ENCODE data around the gene PVALB. TPM values are rescaled to one million over a fixed set of nuclear protein-coding genes. Genes with fewer than 3 reads are reported as not detected.

PVALB gene
- polyA plus RNA-seq (2012; ENCODE audit: insufficient read depth, insufficient read length) = not detected

DNA sequence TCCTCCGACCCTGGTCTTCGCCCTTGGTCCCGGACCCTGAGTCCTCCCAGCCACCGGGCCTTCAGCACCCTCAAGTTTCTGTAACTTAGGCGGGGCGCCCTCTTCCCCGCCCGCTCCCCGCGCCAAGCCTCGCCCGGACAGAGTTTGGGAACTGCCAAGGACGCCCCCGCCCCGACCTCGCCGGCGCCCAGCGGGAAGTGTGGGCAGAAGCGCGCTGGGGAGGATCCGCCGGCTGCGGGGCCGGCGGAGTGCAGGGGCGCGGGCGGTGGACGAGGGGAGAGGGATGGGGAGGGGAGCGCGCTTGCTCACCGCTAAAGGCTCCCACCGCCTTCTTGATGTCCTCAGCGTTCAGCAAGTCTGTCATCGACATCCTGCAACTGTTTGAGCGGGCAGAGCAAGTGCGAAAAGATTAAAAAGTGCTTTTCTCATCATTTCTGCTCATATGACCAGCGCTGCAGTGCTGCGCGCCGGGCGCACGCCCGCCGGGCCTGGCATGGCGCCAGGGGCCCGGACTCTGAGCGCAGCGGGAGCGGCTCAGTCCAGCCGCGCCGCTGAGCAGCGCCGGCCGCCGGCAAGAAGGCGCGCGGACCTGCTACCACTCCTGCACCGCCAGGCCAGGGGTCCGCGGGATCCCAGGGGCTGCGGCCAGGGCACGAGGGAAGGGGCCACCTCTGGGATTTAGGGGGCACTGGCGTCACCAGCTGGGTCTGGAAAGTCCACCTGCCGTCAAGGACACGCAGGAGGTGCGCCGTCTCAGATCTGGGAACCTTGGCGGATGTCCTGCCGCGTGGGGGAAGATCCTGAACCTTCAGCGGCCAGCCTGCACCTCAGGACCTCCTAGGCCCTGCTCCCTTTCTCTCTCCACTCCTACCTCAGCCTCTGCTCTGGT lies at the start of gene PVALB:
TSS of gene PVALB (minus strand) at position 400 of the 889 bp plus-strand sequence. CDS start at position 370, 30 bp downstream.
- DNase-seq (ENCODE audit: low read depth, low spot score) = no peak
- H3K4me3 ChIP-seq (ENCODE audit: low read length) = no peak within 1 kb of the TSS

DNA sequence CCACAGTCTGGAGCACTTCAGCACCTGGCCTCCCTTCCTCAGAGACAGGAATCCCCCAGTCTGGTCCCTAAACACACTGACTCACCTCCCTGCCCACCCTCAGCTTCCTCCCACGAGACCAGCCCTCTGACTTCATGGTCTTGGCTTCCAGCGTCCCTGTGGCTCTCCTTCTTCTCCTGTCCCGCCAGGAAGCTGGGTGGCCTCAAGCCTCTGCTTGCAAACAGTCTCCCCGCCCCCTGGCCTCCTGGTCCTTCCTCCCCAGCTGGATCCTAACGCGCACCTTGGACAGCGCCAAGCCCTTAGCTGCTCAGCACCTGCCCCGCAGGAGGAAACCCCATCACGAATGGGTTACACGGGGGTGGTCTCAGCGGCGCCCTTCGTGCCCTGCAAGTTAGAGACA lies 48.5 kb upstream of the PVALB start:
- no peak for DNase-seq (ENCODE audit: low read depth, low spot score)
- no peak overlapping the region for H3K4me3 ChIP-seq (ENCODE audit: low read length)

- no peak overlapping the region for H3K4me3 ChIP-seq (ENCODE audit: low read length)
- no peak for DNase-seq (ENCODE audit: low read depth, low spot score)
These were observed 47.8 kb upstream of the PVALB start for GRCh38 chr22:36864454-36865215.

- H3K4me3 ChIP-seq (ENCODE audit: low read length) = no peak overlapping the region
- no peak for DNase-seq (ENCODE audit: low read depth, low spot score)
These were observed 47.1 kb upstream of the PVALB start for GRCh38 chr22:36863979-36864378.

GRCh38 chr22:36863281-36863680 lies 46.4 kb upstream of the PVALB start:
- H3K4me3 ChIP-seq (ENCODE audit: low read length) = no peak overlapping the region

DNA sequence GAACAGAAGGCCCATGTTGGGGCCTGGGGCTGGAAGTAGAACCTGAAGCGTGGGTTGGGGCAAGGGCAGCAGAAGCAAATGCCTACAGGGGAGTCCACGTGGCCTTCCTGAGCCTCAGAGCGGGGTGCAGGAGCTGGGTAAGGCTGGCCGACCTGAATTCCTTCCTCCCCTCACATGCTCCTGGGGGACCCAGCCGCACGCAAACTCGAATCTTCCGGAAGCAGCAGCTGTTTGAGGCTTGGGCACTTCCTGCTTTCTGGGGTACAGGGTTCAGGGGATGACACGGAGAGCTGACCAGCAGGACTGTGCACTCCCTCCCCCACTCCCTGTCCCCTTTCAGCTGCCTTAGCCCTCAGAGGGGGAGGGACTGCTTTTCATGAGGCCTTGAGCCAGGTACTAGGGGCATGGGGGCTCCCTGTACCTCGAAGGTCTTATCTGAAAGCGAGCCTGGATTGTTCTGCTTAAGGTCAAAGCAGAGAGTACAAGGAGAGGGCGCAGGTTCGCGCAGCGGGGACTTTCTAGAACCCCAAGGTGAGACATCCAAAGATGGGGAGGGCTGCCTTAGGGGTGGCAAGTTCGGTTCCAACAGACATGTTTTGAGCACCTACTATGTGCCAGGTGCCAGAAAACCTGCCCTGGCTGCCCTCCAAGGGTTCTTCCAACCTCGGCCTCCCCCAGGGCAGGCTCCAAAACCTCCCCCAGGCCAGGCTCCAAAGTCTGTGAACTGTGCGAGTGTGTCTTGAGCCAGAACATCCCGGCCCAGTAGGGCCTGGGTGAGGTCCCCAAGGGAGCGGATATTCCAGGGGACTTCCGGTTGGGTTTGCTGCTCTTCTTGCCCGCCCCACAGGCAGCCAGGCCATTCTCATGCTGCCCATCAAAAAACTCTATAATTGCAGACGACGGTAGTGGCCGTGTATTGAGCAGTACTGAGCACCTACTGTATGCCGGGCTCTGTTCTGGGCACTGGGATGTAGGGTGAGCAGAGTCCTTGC lies 45.7 kb upstream of the PVALB start:
- H3K4me3 ChIP-seq (ENCODE audit: low read length) = no peak overlapping the region
- no peak for DNase-seq (ENCODE audit: low read depth, low spot score)

More at GRCh38 chr22:36863281-36863680, 46.4 kb upstream of the PVALB start:
- DNase-seq (ENCODE audit: low read depth, low spot score) = no peak

DNA sequence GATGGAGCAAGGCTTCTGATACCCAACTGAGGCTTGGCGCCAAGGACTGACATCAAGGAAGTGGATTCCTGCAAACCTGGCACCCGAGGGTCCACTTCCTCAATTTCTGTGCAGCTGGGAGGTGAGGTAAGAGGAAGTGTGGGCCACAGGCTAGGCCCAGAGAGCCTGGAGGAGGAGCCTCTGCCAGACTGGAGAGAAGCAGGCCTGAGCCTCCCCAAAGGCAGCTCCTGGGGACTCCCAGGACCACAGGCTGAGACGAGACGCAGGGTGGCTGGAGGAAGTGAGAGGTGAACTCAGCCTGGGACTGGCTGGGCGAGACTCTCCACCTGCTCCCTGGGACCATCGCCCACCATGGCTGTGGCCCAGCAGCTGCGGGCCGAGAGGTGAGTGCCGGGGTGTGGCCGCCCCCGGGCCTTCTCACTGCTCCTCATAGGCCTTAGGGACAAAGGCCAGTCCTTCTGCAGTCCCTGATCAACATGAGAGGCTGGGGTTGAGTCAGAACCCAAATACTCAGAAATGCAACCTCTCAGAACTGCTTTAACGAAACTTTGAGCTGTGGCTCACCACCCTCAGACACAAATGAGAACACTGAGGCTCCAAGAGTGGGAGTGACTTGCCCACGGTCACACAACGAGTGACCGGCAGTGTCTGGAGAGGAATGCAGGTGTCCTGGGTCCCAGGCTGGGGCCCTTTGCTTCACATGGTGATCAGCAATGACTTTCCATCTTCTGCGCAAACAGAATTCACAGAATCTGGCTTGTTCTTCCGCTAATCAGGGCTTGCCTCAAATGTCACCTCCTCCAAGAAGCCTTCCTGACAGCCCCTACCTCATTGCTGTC lies 44.2 kb upstream of the PVALB start, which contains the start of gene NCF4:
TSS of gene NCF4 (plus strand) at position 186 of the 839 bp plus-strand sequence. CDS start at position 352, 166 bp downstream.
- DNase-seq (ENCODE audit: low read depth, low spot score) = peak; percentile 19

GRCh38 chr22:36860438-36860820 lies 43.6 kb upstream of the PVALB start:
- no peak overlapping the region for H3K4me3 ChIP-seq (ENCODE audit: low read length)

More for the DNA sequence above, 44.2 kb upstream of the PVALB start, which contains the start of gene NCF4:
- no peak within 1 kb of the TSS for H3K4me3 ChIP-seq (ENCODE audit: low read length)

GRCh38 chr22:36860017-36860416 lies 43.2 kb upstream of the PVALB start:
- no peak overlapping the region for H3K4me3 ChIP-seq (ENCODE audit: low read length)
- DNase-seq (ENCODE audit: low read depth, low spot score) = no peak

More at GRCh38 chr22:36860438-36860820, 43.6 kb upstream of the PVALB start:
- no peak for DNase-seq (ENCODE audit: low read depth, low spot score)

GRCh38 chr22:36858966-36859365 lies 42.1 kb upstream of the PVALB start:
- no peak for DNase-seq (ENCODE audit: low read depth, low spot score)
- H3K4me3 ChIP-seq (ENCODE audit: low read length) = no peak overlapping the region

DNA sequence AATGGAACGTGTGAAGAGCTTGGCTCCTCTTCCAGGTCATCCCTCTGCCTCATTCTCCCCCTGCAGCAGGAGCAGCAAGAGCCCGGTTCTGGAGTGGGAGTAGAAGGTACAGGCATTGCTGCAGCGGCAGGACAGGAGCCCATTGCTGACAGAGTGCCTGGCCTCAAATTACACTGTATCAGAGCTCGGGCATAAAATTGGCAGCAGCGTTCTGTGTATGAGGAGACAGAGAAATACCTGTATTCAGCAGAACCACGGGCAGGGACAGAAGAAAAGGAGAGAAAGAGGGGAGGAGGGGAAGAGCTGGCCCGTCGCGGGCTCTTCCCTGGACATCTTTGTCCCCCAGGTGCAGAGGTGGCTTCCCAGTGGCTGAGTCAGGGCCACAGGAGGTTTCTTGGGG lies 41.3 kb upstream of the PVALB start:
- DNase-seq (ENCODE audit: low read depth, low spot score) = no peak
- H3K4me3 ChIP-seq (ENCODE audit: low read length) = no peak overlapping the region

- DNase-seq (ENCODE audit: low read depth, low spot score) = no peak
- H3K4me3 ChIP-seq (ENCODE audit: low read length) = no peak overlapping the region
These were observed 39.9 kb upstream of the PVALB start for GRCh38 chr22:36856792-36857135.

GRCh38 chr22:36856121-36856791 lies 39.4 kb upstream of the PVALB start:
- no peak overlapping the region for H3K4me3 ChIP-seq (ENCODE audit: low read length)
- peak; percentile 80 for DNase-seq (ENCODE audit: low read depth, low spot score)

DNA sequence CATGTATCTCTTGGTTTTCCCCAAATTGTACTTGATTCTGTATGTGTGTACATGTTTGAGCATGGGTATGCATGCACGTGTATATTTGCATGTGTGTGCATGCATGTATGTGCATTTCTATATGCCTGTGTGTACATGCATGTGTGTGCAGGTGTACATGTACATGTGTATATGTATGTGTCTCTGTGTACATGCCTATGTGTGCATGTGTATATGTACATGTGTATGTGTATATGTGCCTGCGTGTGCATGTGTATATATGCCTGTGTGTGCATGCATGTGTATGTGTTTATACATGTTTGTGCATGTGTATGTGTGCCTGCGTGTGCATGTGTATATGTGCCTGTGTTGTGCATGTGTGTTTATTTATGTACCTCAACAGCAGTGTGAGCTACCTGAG lies 38.6 kb upstream of the PVALB start:
- no peak for DNase-seq (ENCODE audit: low read depth, low spot score)
- no peak overlapping the region for H3K4me3 ChIP-seq (ENCODE audit: low read length)

DNA sequence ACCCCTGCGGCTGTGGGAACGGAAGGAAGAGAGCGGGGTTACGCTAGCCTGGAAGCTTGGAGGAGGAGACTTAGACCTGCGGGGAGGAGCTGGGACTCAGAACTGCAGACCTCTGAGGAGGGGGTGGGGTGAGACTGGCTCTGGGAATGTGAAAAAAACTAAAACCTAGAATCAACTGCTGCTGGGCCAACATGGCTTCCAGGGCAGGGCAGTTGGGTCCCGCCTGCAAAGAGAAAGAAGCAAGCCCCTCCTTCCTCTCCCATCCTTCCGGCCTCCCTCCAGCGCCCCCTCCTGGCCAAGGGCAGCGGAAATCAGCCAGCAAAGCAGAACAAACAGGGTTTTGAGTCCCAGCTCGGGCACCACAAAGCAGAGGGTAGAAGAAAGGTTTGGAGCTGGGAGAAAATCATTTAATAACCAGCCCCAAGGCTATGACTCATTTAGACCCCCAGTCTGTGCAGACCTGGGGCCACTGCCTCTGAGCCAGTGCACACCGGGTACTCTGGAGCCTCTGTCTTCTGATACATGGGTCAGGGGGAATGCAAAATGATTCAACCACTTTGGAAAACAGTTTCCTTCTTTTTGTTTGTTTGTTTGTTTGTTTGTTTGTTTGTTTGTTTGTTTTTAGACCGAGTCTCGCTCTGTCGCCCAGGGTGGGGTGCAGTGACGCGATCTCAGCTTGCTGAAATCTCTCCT lies 36.7 kb upstream of the PVALB start:
- no peak overlapping the region for H3K4me3 ChIP-seq (ENCODE audit: low read length)
- DNase-seq (ENCODE audit: low read depth, low spot score) = peak; percentile 69

GRCh38 chr22:36852056-36852973 lies 35.5 kb upstream of the PVALB start:
- DNase-seq (ENCODE audit: low read depth, low spot score) = no peak
- no peak overlapping the region for H3K4me3 ChIP-seq (ENCODE audit: low read length)

Measured in Jurkat, Clone E6-1 (cell line).